Measurements from ENCODE around the gene MEIOSIN.

The MEIOSIN gene

DNA sequence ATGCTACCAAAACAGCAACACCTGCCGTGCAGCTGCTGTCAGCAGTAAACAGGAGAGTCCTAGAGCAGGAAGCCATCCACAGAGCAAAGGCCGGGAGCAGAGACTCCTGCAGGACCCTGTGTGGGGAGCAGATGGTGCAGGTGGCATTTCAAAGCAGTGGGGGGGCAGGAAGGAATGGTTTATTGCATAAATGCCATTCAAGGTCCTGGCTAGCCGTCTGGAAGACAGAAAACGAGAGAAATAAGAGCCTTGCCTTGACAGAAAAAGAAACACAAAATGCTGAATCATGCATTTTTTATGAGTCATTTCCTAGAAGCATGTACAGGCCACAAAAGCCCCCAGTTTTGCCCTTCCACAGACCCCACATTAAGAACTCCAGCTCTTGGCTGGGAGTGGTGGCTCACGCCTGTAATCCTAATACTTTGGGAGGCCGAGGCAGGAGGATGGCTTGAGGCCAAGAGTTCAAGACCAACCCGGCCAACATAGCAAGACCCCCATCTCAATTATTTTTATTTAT is 76.5 kb downstream of the MEIOSIN start:
- peak; percentile 26 for DNase-seq

DNA sequence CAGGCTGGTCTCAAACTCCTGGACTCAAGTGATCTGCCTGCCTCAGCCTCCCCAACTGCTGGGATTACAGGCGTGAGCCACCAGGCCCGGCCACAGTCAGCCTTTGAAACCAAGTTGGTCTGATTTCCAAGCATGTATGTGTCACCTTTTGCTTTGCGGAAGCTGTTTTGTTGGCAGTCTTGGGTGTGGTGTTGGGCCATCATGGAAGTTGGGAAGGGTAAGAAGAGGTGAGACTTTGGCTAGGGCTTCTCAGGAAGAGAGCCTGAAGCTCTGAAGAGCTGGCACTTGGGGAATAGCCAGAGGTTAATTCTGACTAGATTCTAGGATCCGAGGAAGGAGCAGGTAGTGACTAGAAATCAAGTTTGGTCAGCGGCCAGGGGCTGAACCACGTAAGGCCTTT is 79.1 kb downstream of the MEIOSIN start:
- DNase-seq: no peak
